GM12801 (cell line): Measurements from ENCODE around the gene HPRT1.

Experiments used
- CTCF ChIP-seq: IDR thresholded peaks from one replicate; pipeline ENCODE4 v1.5.1; 2011; ENCODE audit warnings: control low read depth; ENCODE audit not compliant: insufficient read length; ENCODE audit errors: extremely low read depth

The HPRT1 gene

GRCh38 chrX:134543288-134543687 is 83.3 kb downstream of the HPRT1 start:
- no peak for TF ChIP-seq CTCF

- no peak for TF ChIP-seq CTCF
Observed at GRCh38 chrX:134544135-134544512, 84.2 kb downstream of the HPRT1 start.

- no peak for TF ChIP-seq CTCF
Observed at GRCh38 chrX:134544513-134545151, 84.7 kb downstream of the HPRT1 start.

- TF ChIP-seq CTCF = no peak
Observed at GRCh38 chrX:134545510-134545909, 85.5 kb downstream of the HPRT1 start.

- TF ChIP-seq CTCF = no peak
Observed at GRCh38 chrX:134546187-134546586, 86.2 kb downstream of the HPRT1 start.

GRCh38 chrX:134547047-134547679 is 87.2 kb downstream of the HPRT1 start:
- no peak for TF ChIP-seq CTCF

GRCh38 chrX:134548257-134549201 is 88.6 kb downstream of the HPRT1 start:
- no peak for TF ChIP-seq CTCF
